SK-N-SH treated with all-trans-retinoic acid at 6 μM for 48 hours (cell line): ENCODE measurements around the gene PRDX4.

ENCODE experiments used
- ARNTL ChIP-seq: fragments of 450-650 bp; formaldehyde crosslinking; IDR thresholded peaks from 2 replicates; pipeline ENCODE4 v1.5.0; 2020; ENCODE audit warnings: low read depth, mild to moderate bottlenecking, moderate library complexity, borderline replicate concordance
- OSR1 ChIP-seq: fragments of 250-450 bp; sonication (Bioruptor Pico); IDR thresholded peaks from 2 replicates; pipeline ENCODE4 v1.8.0; 2022; ENCODE audit warnings: moderate library complexity, mild to moderate bottlenecking, inconsistent platforms
- RARB ChIP-seq: fragments of 250-450 bp; sonication (Bioruptor Pico); IDR thresholded peaks from 2 replicates; pipeline ENCODE4 v1.8.0; 2021; ENCODE audit warnings: mild to moderate bottlenecking, moderate library complexity
- ZC3H10 ChIP-seq: fragments of 250-450 bp; sonication (Bioruptor Pico); IDR thresholded peaks from 2 replicates; pipeline ENCODE4 v1.5.1; 2021; ENCODE audit warnings: mild to moderate bottlenecking, moderate library complexity
- ZFP3 ChIP-seq: fragments of 250-450 bp; sonication (Bioruptor Pico); IDR thresholded peaks from 2 replicates; pipeline ENCODE4 v1.5.0; 2020; ENCODE audit warnings: mild to moderate bottlenecking, moderate library complexity
- ZFP30 ChIP-seq: fragments of 450-650 bp; formaldehyde crosslinking; IDR thresholded peaks from 2 replicates; pipeline ENCODE4 v1.5.0; 2022; ENCODE audit warnings: mild to moderate bottlenecking, moderate library complexity
- ZNF70 ChIP-seq: fragments of 450-650 bp; formaldehyde crosslinking; IDR thresholded peaks from 2 replicates; pipeline ENCODE4 v1.5.0; 2020; ENCODE audit warnings: mild to moderate bottlenecking, moderate library complexity
- TF ChIP-seq, protein P1 (sequence below): fragments of 250-450 bp; sonication (Bioruptor Pico); IDR thresholded peaks from 2 replicates; pipeline ENCODE4 v1.8.0; 2021; ENCODE audit warnings: low read depth, mild to moderate bottlenecking, moderate library complexity, borderline replicate concordance
- TF ChIP-seq, protein P2 (sequence below): fragments of 250-450 bp; sonication (Bioruptor Pico); IDR thresholded peaks from 2 replicates; pipeline ENCODE4 v1.5.0; 2020; ENCODE audit warnings: mild to moderate bottlenecking, moderate library complexity
- TF ChIP-seq, protein P3 (sequence below): fragments of 250-450 bp; sonication (Bioruptor Pico); IDR thresholded peaks from 2 replicates; pipeline ENCODE4 v1.8.0; 2020; ENCODE audit warnings: mild to moderate bottlenecking, moderate library complexity, borderline replicate concordance
- TF ChIP-seq, protein P4 (sequence below): fragments of 250-450 bp; sonication (Bioruptor Pico); IDR thresholded peaks from 2 replicates; pipeline ENCODE4 v1.5.1; 2021; ENCODE audit warnings: mild to moderate bottlenecking, moderate library complexity

DNA sequence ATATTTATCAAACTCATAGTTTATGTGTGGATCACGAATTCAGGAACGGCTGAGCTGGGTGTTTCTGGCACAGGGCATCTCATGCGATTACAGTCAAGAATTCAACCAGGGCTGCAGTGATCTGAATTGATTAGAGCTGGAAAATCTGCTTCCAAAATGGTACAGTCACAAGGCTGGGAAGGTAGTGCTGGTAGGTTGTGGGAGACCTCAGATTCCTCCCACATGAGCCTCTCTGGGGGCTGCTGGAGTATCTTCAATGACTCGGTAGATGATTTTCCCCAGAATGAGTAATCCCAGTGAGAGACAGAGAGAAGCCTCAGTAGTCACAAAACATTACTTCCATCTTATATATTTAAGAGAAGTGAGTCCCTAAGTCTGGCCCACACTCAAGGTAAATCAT is 36.2 kb upstream of the PRDX4 start:
- TF ChIP-seq ARNTL (no peak), RARB (CRISPR knock-in tag) (no peak), OSR1 (CRISPR knock-in tag) (no peak), ZFP30 (CRISPR knock-in tag) (no peak), ZNF70 (CRISPR knock-in tag) (no peak), ZFP3 (CRISPR knock-in tag) (no peak), ZC3H10 (CRISPR knock-in tag) (no peak)
- TF ChIP-seq, protein P1, sequence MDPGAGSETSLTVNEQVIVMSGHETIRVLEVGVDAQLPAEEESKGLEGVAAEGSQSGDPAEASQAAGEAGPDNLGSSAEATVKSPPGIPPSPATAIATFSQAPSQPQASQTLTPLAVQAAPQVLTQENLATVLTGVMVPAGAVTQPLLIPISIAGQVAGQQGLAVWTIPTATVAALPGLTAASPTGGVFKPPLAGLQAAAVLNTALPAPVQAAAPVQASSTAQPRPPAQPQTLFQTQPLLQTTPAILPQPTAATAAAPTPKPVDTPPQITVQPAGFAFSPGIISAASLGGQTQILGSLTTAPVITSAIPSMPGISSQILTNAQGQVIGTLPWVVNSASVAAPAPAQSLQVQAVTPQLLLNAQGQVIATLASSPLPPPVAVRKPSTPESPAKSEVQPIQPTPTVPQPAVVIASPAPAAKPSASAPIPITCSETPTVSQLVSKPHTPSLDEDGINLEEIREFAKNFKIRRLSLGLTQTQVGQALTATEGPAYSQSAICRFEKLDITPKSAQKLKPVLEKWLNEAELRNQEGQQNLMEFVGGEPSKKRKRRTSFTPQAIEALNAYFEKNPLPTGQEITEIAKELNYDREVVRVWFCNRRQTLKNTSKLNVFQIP (CRISPR knock-in tag), result no peak
- TF ChIP-seq, protein P2, sequence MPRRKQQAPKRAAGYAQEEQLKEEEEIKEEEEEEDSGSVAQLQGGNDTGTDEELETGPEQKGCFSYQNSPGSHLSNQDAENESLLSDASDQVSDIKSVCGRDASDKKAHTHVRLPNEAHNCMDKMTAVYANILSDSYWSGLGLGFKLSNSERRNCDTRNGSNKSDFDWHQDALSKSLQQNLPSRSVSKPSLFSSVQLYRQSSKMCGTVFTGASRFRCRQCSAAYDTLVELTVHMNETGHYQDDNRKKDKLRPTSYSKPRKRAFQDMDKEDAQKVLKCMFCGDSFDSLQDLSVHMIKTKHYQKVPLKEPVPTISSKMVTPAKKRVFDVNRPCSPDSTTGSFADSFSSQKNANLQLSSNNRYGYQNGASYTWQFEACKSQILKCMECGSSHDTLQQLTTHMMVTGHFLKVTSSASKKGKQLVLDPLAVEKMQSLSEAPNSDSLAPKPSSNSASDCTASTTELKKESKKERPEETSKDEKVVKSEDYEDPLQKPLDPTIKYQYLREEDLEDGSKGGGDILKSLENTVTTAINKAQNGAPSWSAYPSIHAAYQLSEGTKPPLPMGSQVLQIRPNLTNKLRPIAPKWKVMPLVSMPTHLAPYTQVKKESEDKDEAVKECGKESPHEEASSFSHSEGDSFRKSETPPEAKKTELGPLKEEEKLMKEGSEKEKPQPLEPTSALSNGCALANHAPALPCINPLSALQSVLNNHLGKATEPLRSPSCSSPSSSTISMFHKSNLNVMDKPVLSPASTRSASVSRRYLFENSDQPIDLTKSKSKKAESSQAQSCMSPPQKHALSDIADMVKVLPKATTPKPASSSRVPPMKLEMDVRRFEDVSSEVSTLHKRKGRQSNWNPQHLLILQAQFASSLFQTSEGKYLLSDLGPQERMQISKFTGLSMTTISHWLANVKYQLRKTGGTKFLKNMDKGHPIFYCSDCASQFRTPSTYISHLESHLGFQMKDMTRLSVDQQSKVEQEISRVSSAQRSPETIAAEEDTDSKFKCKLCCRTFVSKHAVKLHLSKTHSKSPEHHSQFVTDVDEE (CRISPR knock-in tag), result no peak
- TF ChIP-seq, protein P3, sequence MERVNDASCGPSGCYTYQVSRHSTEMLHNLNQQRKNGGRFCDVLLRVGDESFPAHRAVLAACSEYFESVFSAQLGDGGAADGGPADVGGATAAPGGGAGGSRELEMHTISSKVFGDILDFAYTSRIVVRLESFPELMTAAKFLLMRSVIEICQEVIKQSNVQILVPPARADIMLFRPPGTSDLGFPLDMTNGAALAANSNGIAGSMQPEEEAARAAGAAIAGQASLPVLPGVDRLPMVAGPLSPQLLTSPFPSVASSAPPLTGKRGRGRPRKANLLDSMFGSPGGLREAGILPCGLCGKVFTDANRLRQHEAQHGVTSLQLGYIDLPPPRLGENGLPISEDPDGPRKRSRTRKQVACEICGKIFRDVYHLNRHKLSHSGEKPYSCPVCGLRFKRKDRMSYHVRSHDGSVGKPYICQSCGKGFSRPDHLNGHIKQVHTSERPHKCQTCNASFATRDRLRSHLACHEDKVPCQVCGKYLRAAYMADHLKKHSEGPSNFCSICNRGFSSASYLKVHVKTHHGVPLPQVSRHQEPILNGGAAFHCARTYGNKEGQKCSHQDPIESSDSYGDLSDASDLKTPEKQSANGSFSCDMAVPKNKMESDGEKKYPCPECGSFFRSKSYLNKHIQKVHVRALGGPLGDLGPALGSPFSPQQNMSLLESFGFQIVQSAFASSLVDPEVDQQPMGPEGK (CRISPR knock-in tag), result no peak
- TF ChIP-seq, protein P4, sequence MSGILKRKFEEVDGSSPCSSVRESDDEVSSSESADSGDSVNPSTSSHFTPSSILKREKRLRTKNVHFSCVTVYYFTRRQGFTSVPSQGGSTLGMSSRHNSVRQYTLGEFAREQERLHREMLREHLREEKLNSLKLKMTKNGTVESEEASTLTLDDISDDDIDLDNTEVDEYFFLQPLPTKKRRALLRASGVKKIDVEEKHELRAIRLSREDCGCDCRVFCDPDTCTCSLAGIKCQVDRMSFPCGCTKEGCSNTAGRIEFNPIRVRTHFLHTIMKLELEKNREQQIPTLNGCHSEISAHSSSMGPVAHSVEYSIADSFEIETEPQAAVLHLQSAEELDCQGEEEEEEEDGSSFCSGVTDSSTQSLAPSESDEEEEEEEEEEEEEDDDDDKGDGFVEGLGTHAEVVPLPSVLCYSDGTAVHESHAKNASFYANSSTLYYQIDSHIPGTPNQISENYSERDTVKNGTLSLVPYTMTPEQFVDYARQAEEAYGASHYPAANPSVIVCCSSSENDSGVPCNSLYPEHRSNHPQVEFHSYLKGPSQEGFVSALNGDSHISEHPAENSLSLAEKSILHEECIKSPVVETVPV (CRISPR knock-in tag), result no peak
